Skeletal muscle tissue (tissue), 4 donors: ENCODE data around the gene FEM1C. TPM values are rescaled to one million over a fixed set of nuclear protein-coding genes. Genes with fewer than 3 reads are reported as not detected.
A peak's percentile ranks its signal among the peaks of the same experiment; 100 is the strongest.

Experiments used
- H3K27ac ChIP-seq: one replicate; pipeline ENCODE4 v1.7.0; 2013; ENCODE audit warnings: mild to moderate bottlenecking, low read depth, low read length, inconsistent platforms
- H3K27me3 ChIP-seq, 3 donors: one replicate each; pipeline ENCODE4 v1.7.0; 2013; ENCODE audit warnings: low read length in 3 of 3; ENCODE audit not compliant: control insufficient read depth in 3 of 3, insufficient read depth in 3 of 3
- H3K36me3 ChIP-seq, 3 donors: one replicate each; pipeline ENCODE4 v1.7.0; 2013; ENCODE audit warnings: low read length in 3 of 3; ENCODE audit not compliant: control insufficient read depth in 3 of 3, insufficient read depth in 3 of 3
- H3K4me1 ChIP-seq, 3 donors: one replicate each; pipeline ENCODE4 v1.7.0; 2013; ENCODE audit warnings: low read length in 3 of 3, mild to moderate bottlenecking in 3 of 3; ENCODE audit not compliant: control insufficient read depth in 3 of 3, insufficient read depth in 3 of 3
- H3K4me3 ChIP-seq, 3 donors: one replicate each; pipeline ENCODE4 v1.7.0; 2013; ENCODE audit warnings: low read length in 3 of 3
- H3K9ac ChIP-seq, 3 donors: one replicate each; pipeline ENCODE4 v1.7.0; 2013; ENCODE audit warnings: low read length in 3 of 3, mild to moderate bottlenecking in 3 of 3, moderate library complexity in 2 of 3, low read depth in 1 of 3
- H3K9me3 ChIP-seq, 3 donors: one replicate each; pipeline ENCODE4 v1.7.0; 2013; ENCODE audit warnings: low read length in 3 of 3; ENCODE audit not compliant: control insufficient read depth in 3 of 3
- total RNA-seq: library from RNA; depleted of rRNA; stranded (reverse); fragments of >200 nt; gene quantifications from one replicate; pipeline ENCODE4 v1.2.3, GENCODE V29; 2014
- donor health status: Osteomylitis.

Gene FEM1C
- 39.1 TPM for total RNA-seq

DNA sequence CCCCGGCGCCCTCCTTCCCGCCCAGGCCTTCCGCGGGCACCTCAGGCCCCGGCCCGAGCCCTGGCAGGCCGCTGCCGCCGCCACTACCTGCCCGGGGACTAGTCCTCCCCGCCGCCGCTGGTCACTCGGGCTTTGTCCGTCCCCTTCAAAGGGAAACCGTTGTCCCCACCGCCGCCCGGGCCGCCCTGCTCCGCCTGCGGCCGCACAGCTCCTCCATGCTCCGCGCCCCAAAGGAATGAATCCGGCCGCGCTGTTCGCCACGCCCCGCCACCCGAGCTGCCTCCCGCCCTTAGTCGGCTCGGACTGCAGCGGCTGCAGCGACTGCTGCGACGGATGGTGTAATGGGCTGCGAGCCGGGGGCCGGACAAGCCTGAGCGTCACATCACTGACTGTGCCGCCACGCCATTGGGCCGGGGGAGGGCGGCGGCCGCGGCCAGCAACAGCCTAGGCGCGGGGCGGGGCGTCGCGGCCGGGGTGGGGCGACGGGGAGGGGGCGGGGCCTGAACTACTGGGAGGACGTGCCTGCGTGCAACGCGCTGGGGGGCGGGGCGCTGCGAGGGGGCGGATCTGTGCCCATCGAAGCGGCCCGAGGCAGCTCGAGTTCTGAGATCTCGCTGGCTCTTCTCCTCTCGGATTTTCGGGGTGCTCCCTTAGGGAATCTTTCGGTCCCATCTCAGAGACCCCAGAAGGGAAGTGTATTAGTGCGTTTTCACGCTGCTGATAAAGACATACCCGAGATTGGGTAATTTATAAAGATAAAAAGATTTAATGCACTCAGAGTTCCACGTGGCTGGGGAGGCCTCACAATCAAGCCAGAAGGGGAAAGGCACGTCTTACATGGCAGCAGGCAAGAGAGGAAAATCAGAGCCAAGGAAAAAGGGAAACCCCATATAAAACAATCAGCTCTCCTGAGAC, at the start of gene FEM1C:
FEM1C (minus strand) TSS at position 340 of the 915 bp plus-strand sequence. CDS start 1,282 bp downstream, outside the sequence.
- peak within 1 kb of the TSS; percentile 98 for H3K27ac ChIP-seq
- H3K9me3 ChIP-seq, result no peaks in the 10 kb centered on the region
- peaks cover 6 to 26% (median 12%) of the 10 kb centered on the region in 3 donors for H3K4me1 ChIP-seq
- H3K9ac ChIP-seq, result peak within 1 kb of the TSS; percentile 89 to 95 (median 93)
- H3K4me3 ChIP-seq, result peak within 1 kb of the TSS; percentile 67 to 95 (median 87)
- H3K27me3 ChIP-seq, result no peaks in the 10 kb centered on the region
- H3K36me3 ChIP-seq, result peaks cover 7 to 12% (median 8%) of the 10 kb centered on the region in 3 donors

- H3K27ac ChIP-seq, result peak overlapping the region; percentile 6
Observed at GRCh38 chr5:115589043-115589442, 44.5 kb upstream of the FEM1C start.

GRCh38 chr5:115588640-115589039, 44.1 kb upstream of the FEM1C start:
- H3K9me3 ChIP-seq, result no peaks in the 10 kb centered on the region
- H3K36me3 ChIP-seq, result no peaks in the 10 kb centered on the region
- H3K27ac ChIP-seq, result peak overlapping the region; percentile 6

More at GRCh38 chr5:115589043-115589442, 44.5 kb upstream of the FEM1C start:
- Histone ChIP-seq H3K4me1 (peaks cover 13 to 34% (median 16%) of the 10 kb centered on the region in 3 donors), H3K36me3 (no peaks in the 10 kb centered on the region), H3K4me3 (no peak overlapping the region), H3K9ac (peak overlapping the region in 1 of 3 donors; percentile 45), H3K27me3 (no peaks in the 10 kb centered on the region), H3K9me3 (no peaks in the 10 kb centered on the region)

GRCh38 chr5:115586525-115587146, 42.1 kb upstream of the FEM1C start:
- Histone ChIP-seq H3K27me3 (no peaks in the 10 kb centered on the region), H3K27ac (no peak overlapping the region), H3K9ac (peak overlapping the region in 1 of 3 donors; percentile 61), H3K4me1 (peaks cover 13 to 37% (median 13%) of the 10 kb centered on the region in 3 donors), H3K9me3 (no peaks in the 10 kb centered on the region), H3K4me3 (peak overlapping the region in 1 of 3 donors; percentile 46), H3K36me3 (no peaks in the 10 kb centered on the region)

More at GRCh38 chr5:115588640-115589039, 44.1 kb upstream of the FEM1C start:
- Histone ChIP-seq H3K27me3 (no peaks in the 10 kb centered on the region), H3K4me3 (no peak overlapping the region), H3K4me1 (peaks cover 13 to 33% (median 13%) of the 10 kb centered on the region in 3 donors), H3K9ac (no peak overlapping the region)

DNA sequence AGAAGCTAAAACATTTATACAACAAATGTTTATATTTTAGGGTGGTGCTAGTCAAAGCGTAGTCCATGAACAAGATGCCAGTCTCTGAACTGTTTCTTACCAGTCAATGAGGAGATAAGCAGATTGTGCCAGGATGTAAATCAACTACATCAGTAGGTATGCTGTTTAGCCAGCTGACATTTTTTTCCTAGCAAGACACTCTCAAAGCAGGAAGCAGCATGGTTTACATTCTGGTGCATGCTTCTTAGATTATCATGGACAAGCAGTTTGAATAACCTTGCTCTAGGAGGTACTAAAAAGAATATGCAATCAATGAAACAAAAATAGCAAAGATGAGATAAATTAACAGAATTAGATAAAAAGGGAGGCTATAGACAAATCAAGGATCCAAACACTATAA, 40.7 kb upstream of the FEM1C start:
- Histone ChIP-seq H3K9ac (no peak overlapping the region), H3K36me3 (peaks cover 0 to 8% (median 4%) of the 10 kb centered on the region in 3 donors), H3K4me1 (peaks cover 13 to 37% (median 13%) of the 10 kb centered on the region in 3 donors), H3K27me3 (no peaks in the 10 kb centered on the region), H3K27ac (no peak overlapping the region), H3K9me3 (no peaks in the 10 kb centered on the region), H3K4me3 (no peak overlapping the region)

DNA sequence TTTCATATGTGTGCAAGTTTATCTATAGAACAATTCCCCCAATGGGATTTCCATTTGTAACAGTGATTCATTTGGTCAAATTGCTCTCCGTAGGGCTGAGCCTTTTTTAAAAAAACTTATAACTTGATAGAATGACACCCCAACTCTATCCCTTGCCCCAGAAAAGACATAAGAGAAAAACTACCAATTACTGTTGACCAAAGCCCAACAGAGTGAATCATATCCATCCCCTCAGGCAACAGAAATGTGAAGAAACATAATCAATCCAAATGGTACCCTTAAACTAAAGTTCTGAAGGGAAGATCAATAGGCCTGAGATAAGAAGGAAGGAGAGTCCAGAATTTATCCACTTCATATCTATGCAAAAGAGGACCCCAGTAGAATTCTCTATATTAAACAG, 39.9 kb upstream of the FEM1C start:
- H3K9me3 ChIP-seq, result no peaks in the 10 kb centered on the region
- peaks cover 10 to 37% (median 13%) of the 10 kb centered on the region in 3 donors for H3K4me1 ChIP-seq
- H3K4me3 ChIP-seq, result no peak overlapping the region
- H3K9ac ChIP-seq, result no peak overlapping the region
- H3K27ac ChIP-seq, result no peak overlapping the region
- peaks cover 0 to 10% (median 6%) of the 10 kb centered on the region in 3 donors for H3K36me3 ChIP-seq
- H3K27me3 ChIP-seq, result no peaks in the 10 kb centered on the region

GRCh38 chr5:115583474-115583873, 38.9 kb upstream of the FEM1C start:
- H3K27me3 ChIP-seq, result no peaks in the 10 kb centered on the region
- H3K27ac ChIP-seq, result no peak overlapping the region
- H3K9ac ChIP-seq, result no peak overlapping the region
- no peak overlapping the region for H3K4me3 ChIP-seq
- H3K4me1 ChIP-seq, result peaks cover 10 to 30% (median 11%) of the 10 kb centered on the region in 3 donors
- H3K9me3 ChIP-seq, result no peaks in the 10 kb centered on the region
- H3K36me3 ChIP-seq, result peaks cover 0 to 10% (median 6%) of the 10 kb centered on the region in 3 donors

DNA sequence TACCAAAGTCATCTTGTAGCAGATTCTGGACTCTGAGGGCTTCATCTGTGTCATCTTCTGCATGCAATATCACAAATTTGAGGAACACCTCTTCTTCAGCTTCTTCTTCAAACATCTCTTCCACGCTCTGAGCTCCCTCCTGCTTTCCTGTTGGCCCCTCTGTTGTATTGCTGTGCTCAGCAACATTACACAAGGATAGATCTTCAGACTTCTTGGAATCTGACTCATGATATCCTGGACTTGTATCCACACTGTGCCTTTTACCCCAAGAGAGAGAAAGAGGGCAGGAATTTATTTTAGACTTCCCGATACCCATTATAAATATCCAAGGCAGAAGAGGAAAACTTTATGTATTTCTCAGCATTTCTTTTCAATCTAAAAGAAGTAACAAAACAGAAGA, 36.4 kb upstream of the FEM1C start:
- Histone ChIP-seq H3K4me3 (no peak overlapping the region), H3K36me3 (peaks cover 0 to 10% (median 8%) of the 10 kb centered on the region in 3 donors), H3K27ac (no peak overlapping the region), H3K4me1 (peaks cover 2 to 12% (median 3%) of the 10 kb centered on the region in 3 donors), H3K27me3 (no peaks in the 10 kb centered on the region), H3K9ac (no peak overlapping the region), H3K9me3 (no peaks in the 10 kb centered on the region)

GRCh38 chr5:115579747-115580173, 35.2 kb upstream of the FEM1C start:
- H3K9ac ChIP-seq, result no peak overlapping the region
- H3K36me3 ChIP-seq, result peaks cover 0 to 10% (median 8%) of the 10 kb centered on the region in 3 donors
- H3K27ac ChIP-seq, result no peak overlapping the region
- peaks cover 0 to 4% (median 0%) of the 10 kb centered on the region in 3 donors for H3K4me1 ChIP-seq
- no peak overlapping the region for H3K4me3 ChIP-seq
- no peaks in the 10 kb centered on the region for H3K27me3 ChIP-seq
- no peaks in the 10 kb centered on the region for H3K9me3 ChIP-seq
